ENCODE measurements around the gene MEDAG.

The MEDAG gene

DNA sequence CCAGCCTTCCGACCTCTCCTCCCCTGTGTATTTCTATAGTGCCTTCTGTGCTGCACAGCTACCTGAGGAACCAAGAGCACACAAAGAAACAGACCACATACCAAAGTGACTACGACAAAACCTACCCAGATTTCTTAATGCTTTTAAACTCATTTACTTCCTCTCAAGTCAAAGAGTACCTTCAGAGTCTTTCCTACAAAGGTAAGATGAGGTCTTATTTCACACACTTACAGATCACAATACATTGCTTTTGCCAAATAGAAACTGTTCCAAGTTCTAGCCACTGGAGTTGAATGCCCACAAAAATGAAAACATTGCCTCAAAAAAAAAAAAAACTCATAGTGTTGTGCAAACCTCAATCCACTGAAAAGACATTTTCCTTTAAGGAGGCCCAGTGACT, 62.8 kb downstream of the MEDAG start:
- no peak for ATAC-seq
- TF ChIP-seq ZC3H10 (CRISPR knock-in tag; IDR thresholded peaks at IDR 0.05) (no peak), CSDC2 (CRISPR knock-in tag; IDR thresholded peaks at IDR 0.05) (no peak), TCF4 (CRISPR knock-in tag; IDR thresholded peaks at IDR 0.05; ENCODE audit: borderline replicate concordance) (no peak), GLIS3 (CRISPR knock-in tag; IDR thresholded peaks at IDR 0.05) (no peak), PPARA (CRISPR knock-in tag; IDR thresholded peaks at IDR 0.05; ENCODE audit: borderline replicate concordance) (no peak), OSR1 (CRISPR knock-in tag; IDR thresholded peaks at IDR 0.05) (no peak)
- TF ChIP-seq, protein P1, sequence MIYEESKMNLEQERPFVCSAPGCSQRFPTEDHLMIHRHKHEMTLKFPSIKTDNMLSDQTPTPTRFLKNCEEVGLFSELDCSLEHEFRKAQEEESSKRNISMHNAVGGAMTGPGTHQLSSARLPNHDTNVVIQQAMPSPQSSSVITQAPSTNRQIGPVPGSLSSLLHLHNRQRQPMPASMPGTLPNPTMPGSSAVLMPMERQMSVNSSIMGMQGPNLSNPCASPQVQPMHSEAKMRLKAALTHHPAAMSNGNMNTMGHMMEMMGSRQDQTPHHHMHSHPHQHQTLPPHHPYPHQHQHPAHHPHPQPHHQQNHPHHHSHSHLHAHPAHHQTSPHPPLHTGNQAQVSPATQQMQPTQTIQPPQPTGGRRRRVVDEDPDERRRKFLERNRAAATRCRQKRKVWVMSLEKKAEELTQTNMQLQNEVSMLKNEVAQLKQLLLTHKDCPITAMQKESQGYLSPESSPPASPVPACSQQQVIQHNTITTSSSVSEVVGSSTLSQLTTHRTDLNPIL (CRISPR knock-in tag; IDR thresholded peaks at IDR 0.05; ENCODE audit: low read depth), result no peak

DNA sequence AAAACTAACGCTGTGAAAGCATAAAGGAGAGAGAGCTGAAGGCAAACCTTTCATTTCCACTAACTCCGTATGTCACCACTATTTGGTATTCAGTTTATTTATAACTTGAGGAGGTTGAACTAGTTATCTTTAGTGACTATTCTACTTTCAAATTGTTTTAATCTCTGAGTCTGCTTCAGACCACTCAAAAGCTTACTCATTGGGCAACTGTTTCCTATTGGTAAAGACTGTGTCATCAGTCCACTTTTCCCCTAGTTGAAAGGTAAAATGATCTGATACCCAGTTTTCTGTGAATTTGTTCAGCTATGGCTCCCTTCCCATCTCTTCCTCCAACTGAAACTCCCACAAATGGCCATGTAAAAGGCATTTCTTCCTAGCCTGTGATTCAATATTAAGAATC, 65.5 kb downstream of the MEDAG start:
- no peak for TF ChIP-seq ZNF565 (CRISPR knock-in tag; conservative IDR thresholded peaks at IDR 0.05; ENCODE audit: low read depth)
- TF ChIP-seq, protein P2, sequence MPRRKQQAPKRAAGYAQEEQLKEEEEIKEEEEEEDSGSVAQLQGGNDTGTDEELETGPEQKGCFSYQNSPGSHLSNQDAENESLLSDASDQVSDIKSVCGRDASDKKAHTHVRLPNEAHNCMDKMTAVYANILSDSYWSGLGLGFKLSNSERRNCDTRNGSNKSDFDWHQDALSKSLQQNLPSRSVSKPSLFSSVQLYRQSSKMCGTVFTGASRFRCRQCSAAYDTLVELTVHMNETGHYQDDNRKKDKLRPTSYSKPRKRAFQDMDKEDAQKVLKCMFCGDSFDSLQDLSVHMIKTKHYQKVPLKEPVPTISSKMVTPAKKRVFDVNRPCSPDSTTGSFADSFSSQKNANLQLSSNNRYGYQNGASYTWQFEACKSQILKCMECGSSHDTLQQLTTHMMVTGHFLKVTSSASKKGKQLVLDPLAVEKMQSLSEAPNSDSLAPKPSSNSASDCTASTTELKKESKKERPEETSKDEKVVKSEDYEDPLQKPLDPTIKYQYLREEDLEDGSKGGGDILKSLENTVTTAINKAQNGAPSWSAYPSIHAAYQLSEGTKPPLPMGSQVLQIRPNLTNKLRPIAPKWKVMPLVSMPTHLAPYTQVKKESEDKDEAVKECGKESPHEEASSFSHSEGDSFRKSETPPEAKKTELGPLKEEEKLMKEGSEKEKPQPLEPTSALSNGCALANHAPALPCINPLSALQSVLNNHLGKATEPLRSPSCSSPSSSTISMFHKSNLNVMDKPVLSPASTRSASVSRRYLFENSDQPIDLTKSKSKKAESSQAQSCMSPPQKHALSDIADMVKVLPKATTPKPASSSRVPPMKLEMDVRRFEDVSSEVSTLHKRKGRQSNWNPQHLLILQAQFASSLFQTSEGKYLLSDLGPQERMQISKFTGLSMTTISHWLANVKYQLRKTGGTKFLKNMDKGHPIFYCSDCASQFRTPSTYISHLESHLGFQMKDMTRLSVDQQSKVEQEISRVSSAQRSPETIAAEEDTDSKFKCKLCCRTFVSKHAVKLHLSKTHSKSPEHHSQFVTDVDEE (CRISPR knock-in tag; IDR thresholded peaks at IDR 0.05), result no peak
- no peak for TF ChIP-seq ARNTL (CRISPR knock-in tag; IDR thresholded peaks at IDR 0.05; ENCODE audit: borderline replicate concordance, low read depth)
- TF ChIP-seq ZNF70 (CRISPR knock-in tag; IDR thresholded peaks at IDR 0.05), result no peak
- TF ChIP-seq ZFP30 (CRISPR knock-in tag; IDR thresholded peaks at IDR 0.05), result no peak
- TF ChIP-seq, protein P3, sequence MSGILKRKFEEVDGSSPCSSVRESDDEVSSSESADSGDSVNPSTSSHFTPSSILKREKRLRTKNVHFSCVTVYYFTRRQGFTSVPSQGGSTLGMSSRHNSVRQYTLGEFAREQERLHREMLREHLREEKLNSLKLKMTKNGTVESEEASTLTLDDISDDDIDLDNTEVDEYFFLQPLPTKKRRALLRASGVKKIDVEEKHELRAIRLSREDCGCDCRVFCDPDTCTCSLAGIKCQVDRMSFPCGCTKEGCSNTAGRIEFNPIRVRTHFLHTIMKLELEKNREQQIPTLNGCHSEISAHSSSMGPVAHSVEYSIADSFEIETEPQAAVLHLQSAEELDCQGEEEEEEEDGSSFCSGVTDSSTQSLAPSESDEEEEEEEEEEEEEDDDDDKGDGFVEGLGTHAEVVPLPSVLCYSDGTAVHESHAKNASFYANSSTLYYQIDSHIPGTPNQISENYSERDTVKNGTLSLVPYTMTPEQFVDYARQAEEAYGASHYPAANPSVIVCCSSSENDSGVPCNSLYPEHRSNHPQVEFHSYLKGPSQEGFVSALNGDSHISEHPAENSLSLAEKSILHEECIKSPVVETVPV (CRISPR knock-in tag; IDR thresholded peaks at IDR 0.05), result no peak
- TF ChIP-seq TOX (CRISPR knock-in tag; IDR thresholded peaks at IDR 0.05; ENCODE audit: borderline replicate concordance), result no peak
- TF ChIP-seq ISL1 (CRISPR knock-in tag; IDR thresholded peaks at IDR 0.05), result no peak
- no peak for TF ChIP-seq TCF4 (CRISPR knock-in tag; IDR thresholded peaks at IDR 0.05; ENCODE audit: borderline replicate concordance)
- TF ChIP-seq PPARA (CRISPR knock-in tag; IDR thresholded peaks at IDR 0.05; ENCODE audit: borderline replicate concordance), result no peak
- TF ChIP-seq, protein P1 (CRISPR knock-in tag; IDR thresholded peaks at IDR 0.05; ENCODE audit: low read depth), result no peak
- TF ChIP-seq, protein P4, sequence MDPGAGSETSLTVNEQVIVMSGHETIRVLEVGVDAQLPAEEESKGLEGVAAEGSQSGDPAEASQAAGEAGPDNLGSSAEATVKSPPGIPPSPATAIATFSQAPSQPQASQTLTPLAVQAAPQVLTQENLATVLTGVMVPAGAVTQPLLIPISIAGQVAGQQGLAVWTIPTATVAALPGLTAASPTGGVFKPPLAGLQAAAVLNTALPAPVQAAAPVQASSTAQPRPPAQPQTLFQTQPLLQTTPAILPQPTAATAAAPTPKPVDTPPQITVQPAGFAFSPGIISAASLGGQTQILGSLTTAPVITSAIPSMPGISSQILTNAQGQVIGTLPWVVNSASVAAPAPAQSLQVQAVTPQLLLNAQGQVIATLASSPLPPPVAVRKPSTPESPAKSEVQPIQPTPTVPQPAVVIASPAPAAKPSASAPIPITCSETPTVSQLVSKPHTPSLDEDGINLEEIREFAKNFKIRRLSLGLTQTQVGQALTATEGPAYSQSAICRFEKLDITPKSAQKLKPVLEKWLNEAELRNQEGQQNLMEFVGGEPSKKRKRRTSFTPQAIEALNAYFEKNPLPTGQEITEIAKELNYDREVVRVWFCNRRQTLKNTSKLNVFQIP (CRISPR knock-in tag; IDR thresholded peaks at IDR 0.05; ENCODE audit: borderline replicate concordance, low read depth), result no peak
- TF ChIP-seq OSR1 (CRISPR knock-in tag; IDR thresholded peaks at IDR 0.05), result no peak
- TF ChIP-seq SNAI2 (CRISPR knock-in tag; IDR thresholded peaks at IDR 0.05), result no peak
- ATAC-seq, result no peak; the same call in 2 of the 3 replicates

DNA sequence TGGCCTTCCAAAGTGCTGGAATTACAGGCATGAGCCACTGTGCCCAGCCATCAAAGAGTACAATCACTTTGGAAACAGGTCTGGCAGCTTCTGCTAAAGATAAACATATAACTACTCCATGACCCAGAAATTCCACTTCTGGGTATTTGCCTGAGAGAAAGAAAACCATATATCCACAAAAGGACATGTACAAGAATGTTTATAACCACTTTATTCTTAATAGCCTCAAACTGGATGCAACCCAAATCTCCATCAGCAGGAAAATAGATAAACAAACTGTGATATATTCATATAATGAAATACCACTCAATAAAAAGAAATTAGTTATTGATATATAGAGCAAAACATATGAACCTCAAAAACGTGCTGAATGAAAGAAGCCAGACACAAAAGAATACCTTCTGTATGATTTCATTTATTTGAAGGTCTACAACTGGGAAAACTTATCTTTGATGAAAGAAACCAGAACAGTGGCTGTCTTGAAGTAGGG, 66.9 kb downstream of the MEDAG start:
- ATAC-seq, result peak; percentile 17; the same call in 1 of the 3 replicates
- TF ChIP-seq ZFP3 (CRISPR knock-in tag; IDR thresholded peaks at IDR 0.05) (no peak), RARB (CRISPR knock-in tag; IDR thresholded peaks at IDR 0.05) (no peak), SNAI2 (CRISPR knock-in tag; IDR thresholded peaks at IDR 0.05) (peak; percentile 80; the same call in 1 of the 2 replicates), ESRRG (CRISPR knock-in tag; IDR thresholded peaks at IDR 0.05) (peak; percentile 75; the same call in 1 of the 2 replicates)
- TF ChIP-seq, protein P4 (CRISPR knock-in tag; IDR thresholded peaks at IDR 0.05; ENCODE audit: borderline replicate concordance, low read depth), result peak; percentile 50; the same call in 1 of the 2 replicates
- TF ChIP-seq, protein P2 (CRISPR knock-in tag; IDR thresholded peaks at IDR 0.05), result 0 out of 2 replicates have a peak, but pooled peaks have one; percentile 26
- TF ChIP-seq, protein P5, sequence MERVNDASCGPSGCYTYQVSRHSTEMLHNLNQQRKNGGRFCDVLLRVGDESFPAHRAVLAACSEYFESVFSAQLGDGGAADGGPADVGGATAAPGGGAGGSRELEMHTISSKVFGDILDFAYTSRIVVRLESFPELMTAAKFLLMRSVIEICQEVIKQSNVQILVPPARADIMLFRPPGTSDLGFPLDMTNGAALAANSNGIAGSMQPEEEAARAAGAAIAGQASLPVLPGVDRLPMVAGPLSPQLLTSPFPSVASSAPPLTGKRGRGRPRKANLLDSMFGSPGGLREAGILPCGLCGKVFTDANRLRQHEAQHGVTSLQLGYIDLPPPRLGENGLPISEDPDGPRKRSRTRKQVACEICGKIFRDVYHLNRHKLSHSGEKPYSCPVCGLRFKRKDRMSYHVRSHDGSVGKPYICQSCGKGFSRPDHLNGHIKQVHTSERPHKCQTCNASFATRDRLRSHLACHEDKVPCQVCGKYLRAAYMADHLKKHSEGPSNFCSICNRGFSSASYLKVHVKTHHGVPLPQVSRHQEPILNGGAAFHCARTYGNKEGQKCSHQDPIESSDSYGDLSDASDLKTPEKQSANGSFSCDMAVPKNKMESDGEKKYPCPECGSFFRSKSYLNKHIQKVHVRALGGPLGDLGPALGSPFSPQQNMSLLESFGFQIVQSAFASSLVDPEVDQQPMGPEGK (CRISPR knock-in tag; IDR thresholded peaks at IDR 0.05; ENCODE audit: borderline replicate concordance), result no peak
